Measurements from ENCODE around the gene EFNB1.

EFNB1 gene

DNA sequence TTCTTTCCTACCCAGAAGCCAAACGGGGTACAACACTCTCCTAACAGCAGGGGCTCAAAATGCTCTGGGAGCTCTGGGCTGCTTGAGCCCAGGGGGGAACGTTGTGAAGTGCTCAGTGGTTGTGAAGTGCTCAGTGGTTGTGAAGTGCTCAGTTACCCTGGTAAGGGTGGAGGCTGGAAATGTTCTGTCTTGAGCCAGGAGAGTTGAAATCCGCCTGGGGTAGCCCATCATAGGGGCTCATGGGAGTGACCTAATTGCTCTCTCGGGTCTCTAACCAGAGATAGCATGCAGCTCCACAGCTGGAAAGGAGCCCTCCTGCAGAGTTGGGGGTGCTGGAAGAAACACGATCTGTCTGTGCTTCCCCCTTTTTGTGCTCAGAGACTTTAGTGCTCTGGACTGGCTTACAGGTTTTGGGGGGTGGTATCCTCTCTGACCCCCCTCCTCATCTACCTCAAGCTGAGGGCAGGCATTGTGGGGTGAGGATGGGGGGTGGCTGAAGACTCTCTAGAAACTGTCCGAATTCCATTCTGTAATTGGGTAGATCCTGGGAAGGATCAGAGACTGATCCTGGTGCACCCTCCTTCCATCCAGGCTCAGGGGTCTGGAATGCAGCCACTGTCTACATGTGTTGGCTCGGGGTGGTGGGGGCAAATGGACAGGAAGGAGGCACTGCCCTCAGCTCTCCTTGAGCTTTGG is 2.7 kb downstream of the EFNB1 start:
- no peak overlapping the region for H3K9ac ChIP-seq (ENCODE audit: low read length)
- DNase-seq = no peak
- H3K4ac ChIP-seq (ENCODE audit: low read depth, low read length) = no peak overlapping the region
- H3K27me3 ChIP-seq (ENCODE audit: insufficient read depth, low read length) = peaks cover 10% of the 10 kb centered on the region
- H3K4me3 ChIP-seq (ENCODE audit: low read depth, low read length) = peak overlapping the region; percentile 3
- H2AFZ ChIP-seq (ENCODE audit: insufficient read depth, low read length, poor library complexity) = no peak overlapping the region
- no peak overlapping the region for H3K18ac ChIP-seq (ENCODE audit: low read length)
- H3K4me2 ChIP-seq (ENCODE audit: low read length) = peak overlapping the region; percentile 45
- H3K79me1 ChIP-seq (ENCODE audit: low read length) = peaks cover 3% of the 10 kb centered on the region
- H3K79me2 ChIP-seq (ENCODE audit: control insufficient read depth, insufficient read depth, low read length, poor library complexity) = peaks cover 8% of the 10 kb centered on the region
- no peak overlapping the region for H3K27ac ChIP-seq (ENCODE audit: low read depth, low read length)
- no peak overlapping the region for H2BK12ac ChIP-seq (ENCODE audit: low read length)
- no peaks in the 10 kb centered on the region for H3K9me3 ChIP-seq (ENCODE audit: insufficient read depth, low read depth, low read length)
- no CpG with 5 or more reads among the region's 7 CpGs for WGBS (ENCODE audit: extremely low coverage, insufficient coverage, insufficient read length)
- no peak overlapping the region for H2BK120ac ChIP-seq (ENCODE audit: insufficient read depth, low read length, poor library complexity)
- H3K4me1 ChIP-seq (ENCODE audit: control insufficient read depth in 1 of 2, insufficient read depth in 2 of 2, low read length in 2 of 2) = peaks cover 5 to 12% of the 10 kb centered on the region in 2 experiments
- no peak overlapping the region for H2BK5ac ChIP-seq (ENCODE audit: low read depth, low read length, poor library complexity)
- H4K91ac ChIP-seq (ENCODE audit: low read depth, low read length) = no peak overlapping the region
- H2AK5ac ChIP-seq (ENCODE audit: low read length) = no peak overlapping the region
- H4K8ac ChIP-seq (ENCODE audit: low read depth, low read length) = no peak overlapping the region
- H3K23ac ChIP-seq (ENCODE audit: low read length) = no peak overlapping the region
- H3K14ac ChIP-seq (ENCODE audit: low read length) = no peak overlapping the region
- H3K36me3 ChIP-seq (ENCODE audit: control insufficient read depth in 1 of 2, insufficient read depth in 2 of 2, low read length in 2 of 2) = no peaks in the 10 kb centered on the region
- H4K12ac ChIP-seq (ENCODE audit: low read depth, low read length) = no peak overlapping the region

DNA sequence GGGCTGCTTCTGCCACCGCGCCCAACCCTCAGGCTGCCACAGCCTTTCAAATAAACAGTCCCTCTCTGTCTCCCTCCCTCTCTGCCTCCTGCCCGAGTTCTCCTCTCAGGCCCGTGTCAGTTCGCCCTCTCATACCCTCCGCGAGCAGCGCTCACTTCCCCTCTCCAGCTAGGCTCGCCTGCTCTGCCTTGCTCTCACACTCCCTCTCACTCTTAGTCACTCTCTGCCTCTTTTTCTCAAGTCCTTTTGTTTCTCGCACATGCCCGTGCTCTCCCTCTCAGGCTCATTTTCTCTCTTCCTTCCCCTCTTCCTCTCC is 3.2 kb downstream of the EFNB1 start:
- H3K4me1 ChIP-seq (ENCODE audit: control insufficient read depth in 1 of 2, insufficient read depth in 2 of 2, low read length in 2 of 2) = peaks cover 5 to 12% of the 10 kb centered on the region in 2 experiments
- no peaks in the 10 kb centered on the region for H3K9me3 ChIP-seq (ENCODE audit: insufficient read depth, low read depth, low read length)
- H4K12ac ChIP-seq (ENCODE audit: low read depth, low read length) = no peak overlapping the region
- no CpG with 5 or more reads among the region's 11 CpGs for WGBS (ENCODE audit: extremely low coverage, insufficient coverage, insufficient read length)
- H3K14ac ChIP-seq (ENCODE audit: low read length) = no peak overlapping the region
- no peak overlapping the region for H2AK5ac ChIP-seq (ENCODE audit: low read length)
- H3K27me3 ChIP-seq (ENCODE audit: insufficient read depth, low read length) = peaks cover 10% of the 10 kb centered on the region
- no peak overlapping the region for H3K27ac ChIP-seq (ENCODE audit: low read depth, low read length)
- H3K9ac ChIP-seq (ENCODE audit: low read length) = no peak overlapping the region
- peak overlapping the region; percentile 45 for H3K4me2 ChIP-seq (ENCODE audit: low read length)
- H2BK120ac ChIP-seq (ENCODE audit: insufficient read depth, low read length, poor library complexity) = no peak overlapping the region
- H2AFZ ChIP-seq (ENCODE audit: insufficient read depth, low read length, poor library complexity) = no peak overlapping the region
- H2BK5ac ChIP-seq (ENCODE audit: low read depth, low read length, poor library complexity) = no peak overlapping the region
- H3K36me3 ChIP-seq (ENCODE audit: control insufficient read depth in 1 of 2, insufficient read depth in 2 of 2, low read length in 2 of 2) = no peaks in the 10 kb centered on the region
- no peak overlapping the region for H3K4ac ChIP-seq (ENCODE audit: low read depth, low read length)
- no peak overlapping the region for H4K91ac ChIP-seq (ENCODE audit: low read depth, low read length)
- peak; percentile 31 to 55 for DNase-seq
- H2BK12ac ChIP-seq (ENCODE audit: low read length) = no peak overlapping the region
- peaks cover 3% of the 10 kb centered on the region for H3K79me1 ChIP-seq (ENCODE audit: low read length)
- H3K4me3 ChIP-seq (ENCODE audit: low read depth, low read length) = peak overlapping the region; percentile 3
- no peak overlapping the region for H3K18ac ChIP-seq (ENCODE audit: low read length)
- H3K23ac ChIP-seq (ENCODE audit: low read length) = no peak overlapping the region
- H4K8ac ChIP-seq (ENCODE audit: low read depth, low read length) = no peak overlapping the region
- peaks cover 8% of the 10 kb centered on the region for H3K79me2 ChIP-seq (ENCODE audit: control insufficient read depth, insufficient read depth, low read length, poor library complexity)

DNA sequence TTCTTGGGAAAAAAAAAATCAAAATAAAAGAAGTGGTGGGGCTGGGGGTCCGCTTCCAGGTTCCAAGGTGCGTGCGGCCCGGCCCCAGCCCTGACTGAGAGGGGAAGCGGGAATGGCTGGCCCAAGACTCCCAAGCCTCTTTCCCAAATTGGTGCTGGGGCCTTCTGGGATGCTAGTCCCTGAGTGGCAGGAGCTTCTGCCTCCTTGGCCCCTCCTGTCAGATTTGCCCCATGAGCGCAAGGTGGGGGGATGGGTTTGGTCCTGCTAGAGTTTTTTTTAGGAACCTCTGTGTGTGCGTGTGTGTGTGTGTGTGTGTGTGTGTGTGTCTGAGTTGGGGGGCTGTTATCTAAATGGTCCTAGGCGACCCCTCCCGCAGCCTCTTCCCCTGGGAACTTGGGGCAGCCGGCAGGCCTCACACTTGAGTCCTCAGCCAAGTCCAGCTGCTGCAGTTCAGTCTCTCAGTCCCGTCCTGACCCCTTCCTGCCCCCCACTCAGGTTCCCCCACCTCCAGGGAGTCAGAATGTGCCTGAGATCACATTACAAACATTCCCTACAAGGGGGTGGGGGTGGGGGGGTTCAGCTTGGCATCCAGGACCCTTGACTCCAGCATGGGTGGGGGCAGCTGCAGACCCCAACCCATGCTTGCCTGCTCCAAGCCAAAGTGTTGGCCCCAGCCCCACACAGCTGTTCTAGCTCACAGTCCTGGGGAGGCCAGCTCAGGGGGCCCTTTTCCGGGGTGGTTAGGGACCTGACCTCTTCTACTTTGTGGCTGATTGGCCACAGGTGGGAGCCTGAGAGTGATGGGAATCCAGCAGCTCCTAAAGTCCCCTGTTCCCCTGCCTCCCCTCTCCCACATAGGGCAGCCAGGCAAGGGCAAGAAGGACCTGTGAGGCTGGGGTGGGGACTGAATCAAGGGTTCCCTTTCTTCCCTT is 4.0 kb downstream of the EFNB1 start:
- Histone ChIP-seq H3K27me3 (ENCODE audit: insufficient read depth, low read length) (peaks cover 10% of the 10 kb centered on the region), H4K12ac (ENCODE audit: low read depth, low read length) (no peak overlapping the region), H2AK5ac (ENCODE audit: low read length) (no peak overlapping the region), H4K91ac (ENCODE audit: low read depth, low read length) (no peak overlapping the region), H3K36me3 (ENCODE audit: control insufficient read depth in 1 of 2, insufficient read depth in 2 of 2, low read length in 2 of 2) (no peaks in the 10 kb centered on the region), H2BK5ac (ENCODE audit: low read depth, low read length, poor library complexity) (no peak overlapping the region), H3K4me3 (ENCODE audit: low read depth, low read length) (no peak overlapping the region), H2BK12ac (ENCODE audit: low read length) (no peak overlapping the region), H4K8ac (ENCODE audit: low read depth, low read length) (no peak overlapping the region), H2AFZ (ENCODE audit: insufficient read depth, low read length, poor library complexity) (no peak overlapping the region), H3K14ac (ENCODE audit: low read length) (no peak overlapping the region), H3K79me1 (ENCODE audit: low read length) (peaks cover 3% of the 10 kb centered on the region), H2BK120ac (ENCODE audit: insufficient read depth, low read length, poor library complexity) (no peak overlapping the region), H3K9ac (ENCODE audit: low read length) (no peak overlapping the region), H3K18ac (ENCODE audit: low read length) (peak overlapping the region; percentile 48), H3K79me2 (ENCODE audit: control insufficient read depth, insufficient read depth, low read length, poor library complexity) (peaks cover 8% of the 10 kb centered on the region), H3K9me3 (ENCODE audit: insufficient read depth, low read depth, low read length) (no peaks in the 10 kb centered on the region), H3K23ac (ENCODE audit: low read length) (no peak overlapping the region), H3K4me1 (ENCODE audit: control insufficient read depth in 1 of 2, insufficient read depth in 2 of 2, low read length in 2 of 2) (peaks cover 5 to 12% of the 10 kb centered on the region in 2 experiments), H3K4me2 (ENCODE audit: low read length) (no peak overlapping the region), H3K4ac (ENCODE audit: low read depth, low read length) (no peak overlapping the region), H3K27ac (ENCODE audit: low read depth, low read length) (no peak overlapping the region)
- no CpG with 5 or more reads among the region's 12 CpGs for WGBS (ENCODE audit: extremely low coverage, insufficient coverage, insufficient read length)
- DNase-seq = no peak

DNA sequence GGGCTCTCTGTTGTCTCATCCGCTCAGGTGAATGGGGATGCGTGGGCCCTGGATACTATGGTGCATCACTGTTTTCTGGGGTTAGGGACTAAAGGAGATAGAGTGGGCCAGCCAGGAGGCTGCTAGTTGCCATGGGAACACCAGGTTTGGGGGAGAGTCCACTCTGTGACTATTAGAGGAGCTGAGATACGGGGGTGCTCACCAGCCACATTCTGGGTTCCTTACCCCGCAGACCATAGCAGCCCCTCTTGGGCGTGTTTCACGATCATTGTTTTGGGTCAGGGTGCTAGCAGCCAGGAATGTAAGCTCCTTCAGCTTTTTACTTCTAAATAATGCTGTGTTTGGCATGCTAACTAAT is 4.6 kb downstream of the EFNB1 start:
- no CpG with 5 or more reads among the region's 6 CpGs for WGBS (ENCODE audit: extremely low coverage, insufficient coverage, insufficient read length)

More for the DNA sequence above, 4.6 kb downstream of the EFNB1 start:
- Histone ChIP-seq H3K4me3 (ENCODE audit: low read depth, low read length) (no peak overlapping the region), H3K79me2 (ENCODE audit: control insufficient read depth, insufficient read depth, low read length, poor library complexity) (peaks cover 8% of the 10 kb centered on the region), H3K4ac (ENCODE audit: low read depth, low read length) (no peak overlapping the region), H2BK120ac (ENCODE audit: insufficient read depth, low read length, poor library complexity) (no peak overlapping the region), H3K14ac (ENCODE audit: low read length) (no peak overlapping the region), H3K23ac (ENCODE audit: low read length) (no peak overlapping the region), H3K27ac (ENCODE audit: low read depth, low read length) (no peak overlapping the region), H2BK12ac (ENCODE audit: low read length) (no peak overlapping the region), H3K36me3 (ENCODE audit: control insufficient read depth in 1 of 2, insufficient read depth in 2 of 2, low read length in 2 of 2) (no peaks in the 10 kb centered on the region), H4K8ac (ENCODE audit: low read depth, low read length) (no peak overlapping the region), H3K4me2 (ENCODE audit: low read length) (no peak overlapping the region), H3K4me1 (ENCODE audit: control insufficient read depth in 1 of 2, insufficient read depth in 2 of 2, low read length in 2 of 2) (peaks cover 2 to 7% of the 10 kb centered on the region in 2 experiments), H4K12ac (ENCODE audit: low read depth, low read length) (no peak overlapping the region), H3K9ac (ENCODE audit: low read length) (no peak overlapping the region), H4K91ac (ENCODE audit: low read depth, low read length) (no peak overlapping the region), H2BK5ac (ENCODE audit: low read depth, low read length, poor library complexity) (no peak overlapping the region), H3K18ac (ENCODE audit: low read length) (peak overlapping the region; percentile 48), H3K27me3 (ENCODE audit: insufficient read depth, low read length) (peaks cover 10% of the 10 kb centered on the region), H3K79me1 (ENCODE audit: low read length) (peaks cover 3% of the 10 kb centered on the region), H2AK5ac (ENCODE audit: low read length) (no peak overlapping the region), H3K9me3 (ENCODE audit: insufficient read depth, low read depth, low read length) (no peaks in the 10 kb centered on the region), H2AFZ (ENCODE audit: insufficient read depth, low read length, poor library complexity) (no peak overlapping the region)
- DNase-seq = no peak

All from trophoblast cell (in vitro differentiated cells and primary cell).